ENCODE data around the gene TMEM196. TPM values are rescaled to one million over a fixed set of nuclear protein-coding genes. Genes with fewer than 3 reads are reported as not detected.

TMEM196 gene
- not detected for total RNA-seq

GRCh38 chr7:19772841-19773760 is at the start of gene TMEM196:
TMEM196 (minus strand) TSS chr7:19773617; CDS start chr7:19772696, 921 bp downstream.
- no peak for DNase-seq
- Mint-ChIP-seq H3K9me3 (no peaks in the 10 kb centered on the region), H3K27me3 (peaks cover 40% of the 10 kb centered on the region), H3K4me1 (peaks cover 16% of the 10 kb centered on the region), H3K36me3 (no peaks in the 10 kb centered on the region), H3K27ac (no peak within 1 kb of the TSS), H3K4me3 (no peak within 1 kb of the TSS)

- Mint-ChIP-seq H3K9me3 (no peaks in the 10 kb centered on the region), H3K27me3 (no peaks in the 10 kb centered on the region), H3K36me3 (no peaks in the 10 kb centered on the region), H3K4me1 (no peaks in the 10 kb centered on the region), H3K27ac (no peak overlapping the region), H3K4me3 (no peak overlapping the region)
- no peak for DNase-seq
Observed at GRCh38 chr7:19816128-19816527, 42.7 kb upstream of the TMEM196 start.

GRCh38 chr7:19815546-19815945 is 42.1 kb upstream of the TMEM196 start:
- H3K4me3 Mint-ChIP-seq: no peak overlapping the region

GRCh38 chr7:19814776-19815175 is 41.4 kb upstream of the TMEM196 start:
- no peaks in the 10 kb centered on the region for H3K9me3 Mint-ChIP-seq
- no peak overlapping the region for H3K27ac Mint-ChIP-seq
- H3K4me1 Mint-ChIP-seq: no peaks in the 10 kb centered on the region
- DNase-seq: no peak
- no peak overlapping the region for H3K4me3 Mint-ChIP-seq
- no peaks in the 10 kb centered on the region for H3K27me3 Mint-ChIP-seq
- no peaks in the 10 kb centered on the region for H3K36me3 Mint-ChIP-seq

More at GRCh38 chr7:19815546-19815945, 42.1 kb upstream of the TMEM196 start:
- no peaks in the 10 kb centered on the region for H3K27me3 Mint-ChIP-seq
- H3K27ac Mint-ChIP-seq: no peak overlapping the region
- no peaks in the 10 kb centered on the region for H3K36me3 Mint-ChIP-seq
- no peaks in the 10 kb centered on the region for H3K4me1 Mint-ChIP-seq
- DNase-seq: no peak
- H3K9me3 Mint-ChIP-seq: no peaks in the 10 kb centered on the region

- Mint-ChIP-seq H3K27me3 (no peaks in the 10 kb centered on the region), H3K4me1 (no peaks in the 10 kb centered on the region), H3K27ac (no peak overlapping the region), H3K4me3 (no peak overlapping the region), H3K36me3 (no peaks in the 10 kb centered on the region), H3K9me3 (peaks cover 3% of the 10 kb centered on the region)
- no peak for DNase-seq
Observed at GRCh38 chr7:19811386-19811785, 38.0 kb upstream of the TMEM196 start.

GRCh38 chr7:19798986-19799385 is 25.6 kb upstream of the TMEM196 start:
- Mint-ChIP-seq H3K4me3 (no peak overlapping the region), H3K9me3 (no peaks in the 10 kb centered on the region), H3K4me1 (no peaks in the 10 kb centered on the region), H3K27me3 (no peaks in the 10 kb centered on the region), H3K27ac (no peak overlapping the region), H3K36me3 (no peaks in the 10 kb centered on the region)
- DNase-seq: no peak

GRCh38 chr7:19783541-19783940 is 10.1 kb upstream of the TMEM196 start:
- Mint-ChIP-seq H3K4me3 (no peak overlapping the region), H3K36me3 (no peaks in the 10 kb centered on the region), H3K27me3 (peaks cover 3% of the 10 kb centered on the region), H3K4me1 (no peaks in the 10 kb centered on the region), H3K9me3 (peaks cover 6% of the 10 kb centered on the region), H3K27ac (no peak overlapping the region)
- DNase-seq: no peak

GRCh38 chr7:19776981-19777380 is 3.6 kb upstream of the TMEM196 start:
- H3K36me3 Mint-ChIP-seq: no peaks in the 10 kb centered on the region
- H3K27me3 Mint-ChIP-seq: peaks cover 34% of the 10 kb centered on the region
- H3K4me3 Mint-ChIP-seq: no peak overlapping the region
- H3K27ac Mint-ChIP-seq: no peak overlapping the region
- DNase-seq: no peak
- peaks cover 15% of the 10 kb centered on the region for H3K4me1 Mint-ChIP-seq
- no peaks in the 10 kb centered on the region for H3K9me3 Mint-ChIP-seq

GRCh38 chr7:19775578-19775977 is 2.2 kb upstream of the TMEM196 start:
- H3K27ac Mint-ChIP-seq: no peak overlapping the region
- H3K27me3 Mint-ChIP-seq: peaks cover 39% of the 10 kb centered on the region
- no peaks in the 10 kb centered on the region for H3K36me3 Mint-ChIP-seq
- no peak for DNase-seq
- H3K9me3 Mint-ChIP-seq: no peaks in the 10 kb centered on the region
- H3K4me1 Mint-ChIP-seq: peaks cover 16% of the 10 kb centered on the region
- no peak overlapping the region for H3K4me3 Mint-ChIP-seq

GRCh38 chr7:19772306-19772705 is 1.1 kb downstream of the TMEM196 start:
- Mint-ChIP-seq H3K27ac (no peak overlapping the region), H3K4me3 (no peak overlapping the region), H3K36me3 (no peaks in the 10 kb centered on the region), H3K4me1 (peaks cover 16% of the 10 kb centered on the region), H3K27me3 (peaks cover 40% of the 10 kb centered on the region), H3K9me3 (no peaks in the 10 kb centered on the region)
- DNase-seq: no peak

- Mint-ChIP-seq H3K4me3 (no peak overlapping the region), H3K9me3 (no peaks in the 10 kb centered on the region), H3K27ac (no peak overlapping the region), H3K27me3 (no peaks in the 10 kb centered on the region), H3K4me1 (no peaks in the 10 kb centered on the region), H3K36me3 (no peaks in the 10 kb centered on the region)
- DNase-seq: no peak
Observed at GRCh38 chr7:19762631-19763030, 10.8 kb downstream of the TMEM196 start.

GRCh38 chr7:19754521-19755116 is 18.8 kb downstream of the TMEM196 start:
- Mint-ChIP-seq H3K36me3 (no peaks in the 10 kb centered on the region), H3K4me3 (no peak overlapping the region), H3K27ac (no peak overlapping the region), H3K4me1 (no peaks in the 10 kb centered on the region), H3K27me3 (peaks cover 8% of the 10 kb centered on the region), H3K9me3 (no peaks in the 10 kb centered on the region)
- no peak for DNase-seq

GRCh38 chr7:19752020-19752419 is 21.4 kb downstream of the TMEM196 start:
- no peaks in the 10 kb centered on the region for H3K4me1 Mint-ChIP-seq
- DNase-seq: no peak
- H3K27me3 Mint-ChIP-seq: peaks cover 15% of the 10 kb centered on the region
- no peak overlapping the region for H3K27ac Mint-ChIP-seq
- H3K4me3 Mint-ChIP-seq: no peak overlapping the region
- H3K9me3 Mint-ChIP-seq: no peaks in the 10 kb centered on the region
- H3K36me3 Mint-ChIP-seq: no peaks in the 10 kb centered on the region

- peaks cover 10% of the 10 kb centered on the region for H3K27me3 Mint-ChIP-seq
Observed at GRCh38 chr7:19749658-19750057, 23.8 kb downstream of the TMEM196 start.

GRCh38 chr7:19747740-19748339 is 25.6 kb downstream of the TMEM196 start:
- no peak for DNase-seq
- no peaks in the 10 kb centered on the region for H3K36me3 Mint-ChIP-seq
- peaks cover 7% of the 10 kb centered on the region for H3K27me3 Mint-ChIP-seq
- no peaks in the 10 kb centered on the region for H3K4me1 Mint-ChIP-seq
- no peak overlapping the region for H3K4me3 Mint-ChIP-seq
- no peaks in the 10 kb centered on the region for H3K9me3 Mint-ChIP-seq
- H3K27ac Mint-ChIP-seq: no peak overlapping the region

More at GRCh38 chr7:19749658-19750057, 23.8 kb downstream of the TMEM196 start:
- no peak overlapping the region for H3K27ac Mint-ChIP-seq
- no peaks in the 10 kb centered on the region for H3K36me3 Mint-ChIP-seq
- H3K4me1 Mint-ChIP-seq: no peaks in the 10 kb centered on the region
- DNase-seq: no peak
- H3K9me3 Mint-ChIP-seq: no peaks in the 10 kb centered on the region
- H3K4me3 Mint-ChIP-seq: no peak overlapping the region

Measured in activated naive CD8-positive, alpha-beta T cell treated with anti-CD3 and anti-CD28 coated beads for 36 hours (primary cell).